Activated CD8-positive, alpha-beta T cell treated with anti-CD3 and anti-CD28 coated beads for 36 hours (primary cell): ENCODE data around the gene MEI4. TPM values are rescaled to one million over a fixed set of nuclear protein-coding genes. Genes with fewer than 3 reads are reported as not detected.

Experiments used
- ATAC-seq: fragments of 200-7000 bp; cut with Tn5 transposase; one replicate; pipeline ENCODE4 v1.10.0; 2021; ENCODE audit warnings: mild to moderate bottlenecking, moderate library complexity
- CTCF ChIA-PET: fragments of 350-600 bp; sonication (Branson Sonifier 250); formaldehyde crosslinking; loops from one replicate; lab custom pipeline; 2021; ENCODE audit warnings: antibody characterized with exemption; lab: Charles Lee
- POLR2A ChIA-PET: fragments of 350-600 bp; sonication (Branson Sonifier 250); formaldehyde crosslinking; loops from one replicate; lab custom pipeline; 2021; ENCODE audit warnings: antibody characterized with exemption; lab: Charles Lee
- DNase-seq: peaks from one replicate; pipeline ENCODE4 v3.0.0-alpha.2; 2020
- H3K27ac Mint-ChIP-seq: one replicate; pipeline ENCODE4 v1.8.0; 2021; ENCODE audit warnings: mild to moderate bottlenecking, mixed read lengths
- H3K27me3 Mint-ChIP-seq: one replicate; pipeline ENCODE4 v1.8.0; 2021; ENCODE audit warnings: mixed read lengths
- H3K36me3 Mint-ChIP-seq: one replicate; pipeline ENCODE4 v1.8.0; 2021; ENCODE audit warnings: low read depth, mixed read lengths
- H3K4me1 Mint-ChIP-seq: one replicate; pipeline ENCODE4 v1.8.0; 2021; ENCODE audit warnings: low read depth, mixed read lengths
- H3K4me3 Mint-ChIP-seq: one replicate; pipeline ENCODE4 v1.8.0; 2021; ENCODE audit warnings: mild to moderate bottlenecking, moderate library complexity, mixed read lengths
- H3K9me3 Mint-ChIP-seq: one replicate; pipeline ENCODE4 v1.8.0; 2021; ENCODE audit warnings: mixed read lengths
- CTCF ChIP-seq: fragments of 200-600 bp; IDR thresholded peaks from one replicate; pipeline ENCODE4 v1.8.0; 2022; ENCODE audit warnings: antibody characterized with exemption, mild to moderate bottlenecking
- intact Hi-C: fragments of 100-400 bp; cut with micrococcal nuclease; formaldehyde crosslinking; loops from one replicate; pipeline ENCODE4 v1.10.0; 2022
- total RNA-seq, 2 experiments: library from RNA; stranded (reverse); gene quantifications; one replicate each; pipeline ENCODE4 v1.2.3, GENCODE V29; 2021

The MEI4 gene
- total RNA-seq, 2 experiments from 2014 or later, result not detected

GRCh38 chr6:77930952-77931351 is 278.1 kb downstream of the MEI4 start:
- no peak for DNase-seq
- no peaks in the 10 kb centered on the region for H3K27me3 Mint-ChIP-seq
- ChIA-PET CTCF (no interaction called here), POLR2A (no interaction called here)
- no peak overlapping the region for H3K4me3 Mint-ChIP-seq
- no peak overlapping the region for H3K27ac Mint-ChIP-seq
- ATAC-seq, result no peak
- no peaks in the 10 kb centered on the region for H3K4me1 Mint-ChIP-seq
- intact Hi-C loops, result no loop called here
- no peak for TF ChIP-seq CTCF
- peaks cover 9% of the 10 kb centered on the region for H3K9me3 Mint-ChIP-seq
- no peaks in the 10 kb centered on the region for H3K36me3 Mint-ChIP-seq

DNA sequence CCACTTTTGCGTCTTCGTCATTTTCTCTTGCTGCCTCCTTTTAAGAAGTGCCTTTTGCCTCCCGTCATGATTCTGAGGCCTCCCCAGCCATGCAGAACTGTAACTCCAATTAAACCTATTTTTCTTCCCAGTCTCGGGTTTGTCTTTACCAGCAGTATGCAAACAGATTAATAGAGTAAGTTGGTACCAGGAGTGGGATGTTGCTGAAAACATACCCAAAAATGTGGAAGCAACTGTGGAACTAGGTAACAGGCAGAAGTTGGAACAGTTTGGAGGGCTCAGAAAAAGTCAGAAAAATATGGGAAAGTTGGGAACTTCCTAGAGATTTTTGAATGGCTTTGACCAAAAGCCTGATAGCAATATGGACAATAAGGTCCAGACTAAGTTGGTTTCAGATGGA is 309.2 kb downstream of the MEI4 start:
- intact Hi-C loops, result no loop called here
- Mint-ChIP-seq H3K27ac (no peak overlapping the region), H3K36me3 (no peaks in the 10 kb centered on the region), H3K4me3 (no peak overlapping the region), H3K4me1 (no peaks in the 10 kb centered on the region), H3K9me3 (peaks cover 24% of the 10 kb centered on the region), H3K27me3 (no peaks in the 10 kb centered on the region)
- ChIA-PET CTCF (no interaction called here), POLR2A (no interaction called here)
- DNase-seq, result no peak
- no peak for ATAC-seq
- TF ChIP-seq CTCF, result no peak

- ATAC-seq (no peak), DNase-seq (no peak)
- POLR2A ChIA-PET, result no interaction called here
- Mint-ChIP-seq H3K4me1 (no peaks in the 10 kb centered on the region), H3K27me3 (no peaks in the 10 kb centered on the region), H3K4me3 (no peak overlapping the region), H3K36me3 (no peaks in the 10 kb centered on the region), H3K27ac (no peak overlapping the region), H3K9me3 (peaks cover 19% of the 10 kb centered on the region)
- TF ChIP-seq CTCF, result no peak
- intact Hi-C loops, result no loop called here
- CTCF ChIA-PET, result no interaction called here
These were observed 312.6 kb downstream of the MEI4 start for GRCh38 chr6:77965449-77965848.

- ChIA-PET POLR2A (no interaction called here), CTCF (no interaction called here)
- Mint-ChIP-seq H3K36me3 (no peaks in the 10 kb centered on the region), H3K9me3 (peaks cover 11% of the 10 kb centered on the region), H3K4me1 (no peaks in the 10 kb centered on the region), H3K27ac (no peak overlapping the region), H3K4me3 (no peak overlapping the region), H3K27me3 (no peaks in the 10 kb centered on the region)
- ATAC-seq (no peak), DNase-seq (no peak)
- intact Hi-C loops, result no loop called here
- TF ChIP-seq CTCF, result no peak
These were observed 319.5 kb downstream of the MEI4 start for GRCh38 chr6:77972334-77972733.

Other genes with a start within 250 kb of the MEI4 start
- gene HTR1B, start 189.5 kb upstream of the MEI4 start, total RNA-seq, result not detected